H1 (cell line): ENCODE results near the gene DAP. TPM values are rescaled to one million over a fixed set of nuclear protein-coding genes. Genes with fewer than 3 reads are reported as not detected.

Experiments
- CTCF ChIA-PET: fragments of 300-600 bp; sonication (Branson Sonifier 250); formaldehyde crosslinking; loops from one replicate; lab custom pipeline; 2021; ENCODE audit not compliant: partially characterized antibody; lab: Charles Lee
- POLR2A ChIA-PET: fragments of 300-600 bp; sonication (Branson Sonifier 250); formaldehyde crosslinking; loops from one replicate; lab custom pipeline; 2021; ENCODE audit warnings: inconsistent platforms; ENCODE audit not compliant: partially characterized antibody; lab: Charles Lee
- DNase-seq, 2 experiments: peaks; one replicate each; pipeline versions ENCODE4 v3.0.0 to v3.0.0-alpha.2; 2010 to 2022; ENCODE audit warnings: low spot score in 2 of 2, low read depth in 1 of 2, mixed read lengths in 1 of 2
- FAIRE-seq: peaks from 2 replicates; lab custom pipeline; 2011; peaks lifted over from hg19 to GRCh38; lab: Jason Lieb, UNC
- H2AFZ ChIP-seq: 2 replicates; pipeline ENCODE4 v1.8.1; 2012; ENCODE audit warnings: low read length, inconsistent platforms
- H2AK5ac ChIP-seq: 2 replicates; pipeline ENCODE4 v1.6.1; 2013; ENCODE audit warnings: low read depth, low read length
- H2BK120ac ChIP-seq: replicated peaks from 2 replicates; pipeline ENCODE3; 2013; ENCODE audit warnings: low read depth, low read length, inconsistent platforms
- H2BK12ac ChIP-seq: 2 replicates; pipeline ENCODE4 v1.6.1; 2013; ENCODE audit warnings: low read depth, low read length
- H2BK15ac ChIP-seq: 2 replicates; pipeline ENCODE4 v1.6.1; 2013; ENCODE audit warnings: low read length
- H2BK20ac ChIP-seq: 2 replicates; pipeline ENCODE4 v1.6.1; 2013; ENCODE audit warnings: low read length
- H2BK5ac ChIP-seq: 2 replicates; pipeline ENCODE4 v1.6.1; 2013; ENCODE audit warnings: low read depth, low read length
- H3K14ac ChIP-seq: 2 replicates; pipeline ENCODE4 v1.6.1; 2013; ENCODE audit warnings: inconsistent platforms; ENCODE audit not compliant: insufficient read length
- H3K18ac ChIP-seq: 2 replicates; pipeline ENCODE4 v1.6.1; 2013; ENCODE audit warnings: low read length; ENCODE audit errors: extremely low read depth
- H3K23ac ChIP-seq: 2 replicates; pipeline ENCODE4 v1.6.1; 2013; ENCODE audit warnings: inconsistent platforms; ENCODE audit not compliant: insufficient read length
- H3K23me2 ChIP-seq: 2 replicates; pipeline ENCODE4 v1.6.1; 2013; ENCODE audit warnings: low read depth, low read length
- H3K27ac ChIP-seq: 2 replicates; pipeline ENCODE4 v1.6.1; 2011; ENCODE audit warnings: low read depth, low read length, inconsistent platforms
- H3K27me3 ChIP-seq, 4 experiments: replicated peaks in 1 of 4; 1 replicate in 1 of 4; 2 replicates in 3 of 4; pipeline versions ENCODE4 v1.6.1 to v1.8.1; 2011 to 2013; ENCODE audit warnings: low read length in 3 of 4, mild to moderate bottlenecking in 3 of 4, inconsistent platforms in 2 of 4, mixed read lengths in 2 of 4, moderate library complexity in 1 of 4; ENCODE audit not compliant: control insufficient read depth in 3 of 4, insufficient read depth in 3 of 4; ENCODE audit errors: extremely low read depth in 1 of 4
- H3K36me3 ChIP-seq, 4 experiments: 2 replicates each; pipeline versions ENCODE4 v1.6.1 to v1.8.1; 2011 to 2013; ENCODE audit warnings: mild to moderate bottlenecking in 4 of 4, low read length in 3 of 4, moderate library complexity in 2 of 4, control low read depth in 1 of 4, inconsistent platforms in 1 of 4; ENCODE audit not compliant: insufficient read depth in 4 of 4, control insufficient read depth in 2 of 4
- H3K4ac ChIP-seq: replicated peaks from 2 replicates; pipeline ENCODE3; 2013; ENCODE audit warnings: low read length, low read depth, mixed read lengths, inconsistent platforms; ENCODE audit not compliant: insufficient read length
- H3K4me1 ChIP-seq, 4 experiments: replicated peaks in 1 of 4; 1 replicate in 1 of 4; 2 replicates in 3 of 4; pipeline versions ENCODE4 v1.6.1 to v1.8.1; 2011 to 2013; ENCODE audit warnings: low read length in 3 of 4, inconsistent platforms in 2 of 4, mixed read lengths in 1 of 4; ENCODE audit not compliant: insufficient read depth in 4 of 4, control insufficient read depth in 3 of 4
- H3K4me2 ChIP-seq, 2 experiments: 2 replicates each; pipeline versions ENCODE4 v1.6.1 to v1.8.1; 2011 to 2013; ENCODE audit warnings: low read depth in 2 of 2, low read length in 2 of 2, control low read depth in 1 of 2, inconsistent platforms in 1 of 2, mild to moderate bottlenecking in 1 of 2; ENCODE audit not compliant: insufficient read depth in 1 of 2
- H3K4me3 ChIP-seq, 4 experiments: fragments of 200-600, 300-600 bp in 1 of 4; sonication (generic), shearing (Covaris generic), sonication (Bioruptor Twin) in 1 of 4; 2 replicates each; pipeline versions ENCODE4 v1.5.1 to v1.8.1; 2011 to 2016; ENCODE audit warnings: low read length in 4 of 4, low read depth in 3 of 4, control low read depth in 2 of 4, inconsistent platforms in 2 of 4, mild to moderate bottlenecking in 2 of 4, mixed read lengths in 1 of 4, moderate library complexity in 1 of 4; ENCODE audit not compliant: insufficient read depth in 2 of 4; ENCODE audit errors: extremely low read depth in 1 of 4
- H3K56ac ChIP-seq: replicated peaks from 2 replicates; pipeline ENCODE3; 2013; ENCODE audit warnings: low read depth, mild to moderate bottlenecking, mixed read lengths, low read length, inconsistent platforms; ENCODE audit not compliant: insufficient read length
- H3K79me1 ChIP-seq: 2 replicates; pipeline ENCODE4 v1.6.1; 2013; ENCODE audit warnings: low read depth, low read length, control low read depth
- H3K79me2 ChIP-seq, 2 experiments: 2 replicates each; pipeline versions ENCODE4 v1.6.1 to v1.8.1; 2012 to 2013; ENCODE audit warnings: low read length in 2 of 2, mild to moderate bottlenecking in 2 of 2, inconsistent platforms in 1 of 2; ENCODE audit not compliant: insufficient read depth in 2 of 2, control insufficient read depth in 1 of 2
- H3K9ac ChIP-seq, 4 experiments: replicated peaks in 1 of 4; 1 replicate in 1 of 4; 2 replicates in 3 of 4; pipeline versions ENCODE4 v1.6.1 to v1.8.1; 2011 to 2013; ENCODE audit warnings: low read depth in 3 of 4, low read length in 3 of 4, control low read depth in 2 of 4, mild to moderate bottlenecking in 2 of 4, moderate library complexity in 2 of 4, inconsistent platforms in 1 of 4; ENCODE audit errors: extremely low read depth in 1 of 4
- H3K9me3 ChIP-seq, 2 experiments: 2 replicates each; pipeline versions ENCODE4 v1.6.1 to v1.8.1; 2012 to 2013; ENCODE audit warnings: mild to moderate bottlenecking in 2 of 2, moderate library complexity in 2 of 2, control low read depth in 1 of 2, inconsistent platforms in 1 of 2, low read depth in 1 of 2, low read length in 1 of 2, mixed read lengths in 1 of 2; ENCODE audit not compliant: insufficient read depth in 2 of 2
- H4K20me1 ChIP-seq, 2 experiments: replicated peaks in 1 of 2; 2 replicates each; pipeline versions ENCODE3 to v1.8.1; 2011 to 2013; ENCODE audit warnings: inconsistent platforms in 2 of 2, low read length in 2 of 2, mild to moderate bottlenecking in 1 of 2; ENCODE audit not compliant: insufficient read depth in 2 of 2, control insufficient read depth in 1 of 2
- H4K5ac ChIP-seq: 2 replicates; pipeline ENCODE4 v1.6.1; 2013; ENCODE audit warnings: low read length, low read depth, mixed read lengths, inconsistent platforms; ENCODE audit not compliant: insufficient read length
- H4K8ac ChIP-seq: 2 replicates; pipeline ENCODE4 v1.8.0; 2013; ENCODE audit warnings: mild to moderate bottlenecking, moderate library complexity, low read length, inconsistent platforms; ENCODE audit not compliant: insufficient read depth; ENCODE audit errors: extremely low read depth
- H4K91ac ChIP-seq: replicated peaks from 2 replicates; pipeline ENCODE3; 2013; ENCODE audit warnings: low read length, mixed read lengths, inconsistent platforms; ENCODE audit not compliant: insufficient read length
- BACH1 ChIP-seq: IDR thresholded peaks from 2 replicates; pipeline ENCODE4 v1.6.1; 2012; ENCODE audit warnings: low read length, improper control_type of control experiment
- CREB1 ChIP-seq: IDR thresholded peaks from 2 replicates; pipeline ENCODE4 v1.6.1; 2012; ENCODE audit warnings: inconsistent platforms
- JUN ChIP-seq: IDR thresholded peaks from 2 replicates; pipeline ENCODE4 v1.6.1; 2011; ENCODE audit warnings: low read depth, mild to moderate bottlenecking, improper control_type of control experiment, low read length
- KDM4A ChIP-seq: IDR thresholded peaks from one replicate; pipeline ENCODE4 v1.7.1; 2012; ENCODE audit warnings: low read depth, mild to moderate bottlenecking, moderate library complexity, low read length, inconsistent platforms; ENCODE audit not compliant: severe bottlenecking
- POLR2AphosphoS5 ChIP-seq: IDR thresholded peaks from 2 replicates; pipeline ENCODE4 v1.6.1; 2011; ENCODE audit warnings: low read depth, low read length
- SAP30 ChIP-seq: fragments of 300-600 bp; sonication (generic); IDR thresholded peaks from 2 replicates; pipeline ENCODE4 v1.7.1; 2012; ENCODE audit warnings: low read length, moderate library complexity, mild to moderate bottlenecking, inconsistent platforms; ENCODE audit not compliant: insufficient read depth, insufficient replicate concordance
- SP2 ChIP-seq: IDR thresholded peaks from 2 replicates; pipeline ENCODE4 v1.6.1; 2012; ENCODE audit warnings: mild to moderate bottlenecking, low read length, inconsistent platforms
- SRF ChIP-seq: IDR thresholded peaks from 2 replicates; pipeline ENCODE4 v1.6.1; 2011; ENCODE audit warnings: mild to moderate bottlenecking, low read depth, low read length, moderate library complexity
- TAF7 ChIP-seq: optimal IDR thresholded peaks from 2 replicates; pipeline ENCODE3; 2011; ENCODE audit warnings: low read depth, mild to moderate bottlenecking, inconsistent platforms, low read length, moderate library complexity, borderline replicate concordance
- TEAD4 ChIP-seq: IDR thresholded peaks from 2 replicates; pipeline ENCODE4 v1.6.1; 2012; ENCODE audit warnings: low read depth, low read length, inconsistent platforms, mixed read lengths
- WGBS, 2 experiments: shearing (Covaris generic) in 1 of 2; methylation state at CpG; one replicate each; pipeline versions ENCODE4 v1.1.6 to v1.1.7; 2013 to 2015; ENCODE audit warnings: low lambda C conversion rate in 2 of 2, mixed read lengths in 2 of 2, inconsistent platforms in 1 of 2, low coverage in 1 of 2, missing lambda C conversion rate in 1 of 2; ENCODE audit not compliant: insufficient replicate concordance in 2 of 2, insufficient coverage in 1 of 2, insufficient read length in 1 of 2; ENCODE audit errors: extremely low coverage in 1 of 2, missing lambda C conversion rate in 1 of 2; 5-methylcytosine and 5-hydroxymethylcytosine counted together
- polyA plus RNA-seq, 7 experiments: library from polyadenylated mRNA; depleted of rRNA in 3 of 7; stranded (reverse) in 5 of 7; unstranded in 2 of 7; fragments of >200 nt in 5 of 7; fragments of 200-250 nt in 2 of 7; gene quantifications; 1 replicate in 5 of 7; 2 replicates in 1 of 7; 4 replicates in 1 of 7; pipeline versions ENCODE4 v1.2.1 to v1.2.3, GENCODE V29; 2011 to 2013; ENCODE audit warnings: missing spikeins in 2 of 7, mixed read lengths in 2 of 7
- total RNA-seq: library from RNA; stranded (reverse); fragmentation: NEBNext Ultra II Directional; extraction: Animal tissue kit (Norgen Biotek cat#: 25700); gene quantifications from 2 replicates; pipeline ENCODE4 v1.2.1, GENCODE V29; 2021
- TF ChIP-seq, protein P1 (sequence below): IDR thresholded peaks from 2 replicates; pipeline ENCODE4 v1.6.1; 2012; ENCODE audit warnings: inconsistent platforms
- TF ChIP-seq, protein P2 (sequence below), 3 experiments: IDR thresholded peaks; 1 replicate in 2 of 3; 2 replicates in 1 of 3; pipeline versions ENCODE4 v1.5.1 to v1.6.1; 2011; ENCODE audit warnings: low read length in 3 of 3, mild to moderate bottlenecking in 3 of 3, inconsistent platforms in 2 of 3, low read depth in 1 of 3, moderate library complexity in 1 of 3; ENCODE audit not compliant: insufficient read depth in 1 of 3; ENCODE audit errors: control extremely low read depth in 1 of 3

Gene DAP
- total and polyA plus RNA-seq, 2 of the 8 experiments (the other 6 are each of a cell fraction or from before 2014, with no cell fraction given): 26.2 to 44.4 TPM

DNA sequence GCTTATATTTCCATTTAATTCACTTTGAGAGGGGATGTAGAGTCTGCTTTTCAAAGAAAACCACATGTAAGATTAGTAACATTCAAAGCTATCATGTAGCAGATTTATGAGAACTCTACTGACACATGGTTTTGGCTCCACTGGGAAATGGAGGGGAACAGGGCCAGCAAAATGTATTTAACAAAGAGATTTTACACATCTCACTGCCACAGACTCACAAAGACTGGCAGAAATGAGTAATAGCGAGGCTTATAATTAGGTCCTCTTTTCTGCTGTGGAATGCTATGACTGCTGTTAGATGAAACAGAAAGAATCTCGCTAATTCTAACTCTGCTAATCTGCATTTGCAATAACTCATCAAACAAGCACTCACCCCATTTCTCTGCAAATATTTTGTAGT lies 4.5 kb downstream of the DAP start:
- H3K14ac ChIP-seq: no peak overlapping the region
- POLR2A ChIA-PET: interaction anchor here (0.6 kb wide), 1 partner anchor 45 kb away, joined by 3 read pairs; no protein-coding TSS in a partner anchor
- H3K4me2 ChIP-seq: no peak overlapping the region
- H3K27ac ChIP-seq: no peak overlapping the region
- H3K9ac ChIP-seq: no peak overlapping the region
- peaks cover 13% of the 10 kb centered on the region for H3K79me1 ChIP-seq
- no peak overlapping the region for H3K4me3 ChIP-seq
- no peak overlapping the region for H3K56ac ChIP-seq
- no peak overlapping the region for H2AFZ ChIP-seq
- no peak overlapping the region for H2BK20ac ChIP-seq
- no peaks in the 10 kb centered on the region for H3K36me3 ChIP-seq
- H2BK5ac ChIP-seq: no peak overlapping the region
- H2BK15ac ChIP-seq: no peak overlapping the region
- H3K18ac ChIP-seq: no peak overlapping the region
- H3K9me3 ChIP-seq: no peaks in the 10 kb centered on the region
- CTCF ChIA-PET: interaction anchor here (0.6 to 2.3 kb wide), 4 partner anchors 62 to 1581 kb away, joined by 3 to 11 read pairs (median 4); no protein-coding TSS in a partner anchor
- no peak overlapping the region for H2BK12ac ChIP-seq
- H2BK120ac ChIP-seq: no peak overlapping the region
- H3K4ac ChIP-seq: no peak overlapping the region
- no peak overlapping the region for H4K91ac ChIP-seq
- FAIRE-seq (no peak), DNase-seq (no peak)
- H3K27me3 ChIP-seq: no peaks in the 10 kb centered on the region
- 91% methylated on average over 2 of the region's 2 CpGs; no CpG with 5 or more reads in 1 of the 2 experiments for WGBS, 2 experiments
- H4K20me1 ChIP-seq: peaks cover 0 to 3% of the 10 kb centered on the region in 2 experiments
- no peak overlapping the region for H3K23ac ChIP-seq
- no peak overlapping the region for H2AK5ac ChIP-seq
- H3K23me2 ChIP-seq: peaks cover 5% of the 10 kb centered on the region; the same call in 1 of the 2 replicates
- peaks cover 0 to 22% of the 10 kb centered on the region in 2 experiments; a peak in 2 of 4 replicates for H3K79me2 ChIP-seq
- no peak overlapping the region for H4K5ac ChIP-seq
- no peak overlapping the region for H4K8ac ChIP-seq
- peaks cover 2 to 5% (median 3%) of the 10 kb centered on the region in 4 experiments; a peak in 4 of 7 replicates for H3K4me1 ChIP-seq
- TF ChIP-seq BACH1 (no peak), CREB1 (no peak), KDM4A (no peak), POLR2AphosphoS5 (no peak), TAF7 (no peak), SAP30 (no peak), SP2 (no peak), JUN (no peak), SRF (no peak), TEAD4 (no peak)
- TF ChIP-seq, protein P1, sequence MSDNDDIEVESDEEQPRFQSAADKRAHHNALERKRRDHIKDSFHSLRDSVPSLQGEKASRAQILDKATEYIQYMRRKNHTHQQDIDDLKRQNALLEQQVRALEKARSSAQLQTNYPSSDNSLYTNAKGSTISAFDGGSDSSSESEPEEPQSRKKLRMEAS: no peak
- TF ChIP-seq, protein P2, sequence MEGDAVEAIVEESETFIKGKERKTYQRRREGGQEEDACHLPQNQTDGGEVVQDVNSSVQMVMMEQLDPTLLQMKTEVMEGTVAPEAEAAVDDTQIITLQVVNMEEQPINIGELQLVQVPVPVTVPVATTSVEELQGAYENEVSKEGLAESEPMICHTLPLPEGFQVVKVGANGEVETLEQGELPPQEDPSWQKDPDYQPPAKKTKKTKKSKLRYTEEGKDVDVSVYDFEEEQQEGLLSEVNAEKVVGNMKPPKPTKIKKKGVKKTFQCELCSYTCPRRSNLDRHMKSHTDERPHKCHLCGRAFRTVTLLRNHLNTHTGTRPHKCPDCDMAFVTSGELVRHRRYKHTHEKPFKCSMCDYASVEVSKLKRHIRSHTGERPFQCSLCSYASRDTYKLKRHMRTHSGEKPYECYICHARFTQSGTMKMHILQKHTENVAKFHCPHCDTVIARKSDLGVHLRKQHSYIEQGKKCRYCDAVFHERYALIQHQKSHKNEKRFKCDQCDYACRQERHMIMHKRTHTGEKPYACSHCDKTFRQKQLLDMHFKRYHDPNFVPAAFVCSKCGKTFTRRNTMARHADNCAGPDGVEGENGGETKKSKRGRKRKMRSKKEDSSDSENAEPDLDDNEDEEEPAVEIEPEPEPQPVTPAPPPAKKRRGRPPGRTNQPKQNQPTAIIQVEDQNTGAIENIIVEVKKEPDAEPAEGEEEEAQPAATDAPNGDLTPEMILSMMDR (IDR thresholded peaks at IDR 0.05; ENCODE audit: control extremely low read depth in 1 of 3, insufficient read depth in 1 of 3, low read depth in 1 of 3, low read length in 3 of 3): no peak
